Body of pancreas (tissue), 4 donors: Measurements from ENCODE around the gene TMUB1. TPM values are rescaled to one million over a fixed set of nuclear protein-coding genes. Genes with fewer than 3 reads are reported as not detected.

Experiments
- ATAC-seq: fragments of 150-250 bp; one replicate; pipeline ENCODE4 v1.9.1; 2016
- DNase-seq, 4 donors: peaks; one replicate each; pipeline ENCODE4 v3.0.0-alpha.2; 2019
- H3K27ac ChIP-seq, 4 donors: fragments of 200-600 bp; sonication (generic); 1 replicate in 3 of 4; 2 replicates in 1 of 4; pipeline versions ENCODE4 v1.5.1 to v1.6.1; 2016 to 2019; ENCODE audit warnings: mild to moderate bottlenecking in 1 of 4, mixed read lengths in 1 of 4, moderate library complexity in 1 of 4
- H3K27me3 ChIP-seq, 2 donors: fragments of 200-600 bp; sonication (generic); one replicate each; pipeline ENCODE4 v1.6.0; 2016; ENCODE audit warnings: mild to moderate bottlenecking in 1 of 2
- H3K36me3 ChIP-seq, 2 donors: fragments of 200-600 bp; sonication (generic); replicated peaks in 1 of 2; 2 replicates each; pipeline ENCODE4 v1.5.1; 2016; ENCODE audit warnings: low read depth in 2 of 2; ENCODE audit not compliant: insufficient read depth in 1 of 2
- H3K4me1 ChIP-seq: fragments of 200-600 bp; sonication (generic); one replicate; pipeline ENCODE4 v1.6.0; 2016
- H3K4me3 ChIP-seq, 2 donors: fragments of 200-600 bp; sonication (generic); 1 replicate in 1 of 2; 2 replicates in 1 of 2; pipeline ENCODE4 v1.5.1; 2016 to 2019
- H3K9me3 ChIP-seq, 3 donors: fragments of 200-600 bp; sonication (generic); 1 replicate in 2 of 3; 2 replicates in 1 of 3; pipeline ENCODE4 v1.5.1; 2016
- CTCF ChIP-seq, 7 experiments: fragments of 450-650 bp in 4 of 7; fragments of 200-600 bp in 3 of 7; sonication (generic) in 3 of 7; IDR thresholded peaks; one replicate each; pipeline ENCODE4 v1.5.1; 2016 to 2019; ENCODE audit warnings: antibody characterized with exemption in 7 of 7
- POLR2A ChIP-seq, 3 donors: fragments of 450-650 bp; IDR thresholded peaks; one replicate each; pipeline ENCODE4 v1.6.1; 2016; ENCODE audit warnings: antibody characterized with exemption in 3 of 3, mild to moderate bottlenecking in 2 of 3
- WGBS, 2 donors: methylation state at CpG; one replicate each; pipeline ENCODE4 v1.1.5; 2017; 5-methylcytosine and 5-hydroxymethylcytosine counted together
- intact Hi-C: fragments of 100-400 bp; cut with DNase I; formaldehyde crosslinking; loops from one replicate; pipeline ENCODE4 v1.15.1; 2023
- total RNA-seq, 2 donors: library from RNA; depleted of rRNA; stranded (reverse); fragments of >200 nt; gene quantifications; one replicate each; pipeline ENCODE4 v1.1.0, GENCODE V29; 2016

Gene TMUB1
- total RNA-seq, 2 donors from 2014 or later: 34.9 to 54.2 TPM

- Histone ChIP-seq H3K27ac (peak within 1 kb of the TSS; percentile 92 to 98 (median 96)), H3K9me3 (no peaks in the 10 kb centered on the region), H3K27me3 (no peaks in the 10 kb centered on the region), H3K4me3 (peak within 1 kb of the TSS; percentile 49 to 57), H3K36me3 (no peaks in the 10 kb centered on the region), H3K4me1 (peaks cover 46% of the 10 kb centered on the region)
- ATAC-seq (no peak), DNase-seq (peak in 1 of 4 donors; percentile 35)
- TF ChIP-seq CTCF (IDR thresholded peaks at IDR 0.05): no peak
- no peak for TF ChIP-seq POLR2A (IDR thresholded peaks at IDR 0.05)
- intact Hi-C loops: no loop called here
- WGBS, 2 donors: 1 to 3% methylated on average over 14 to 30 of the region's 30 CpGs
Measured at GRCh38 chr7:151057506-151057988, 25.7 kb downstream of the TMUB1 start, which contains the start of gene CDK5. CDK5 (minus strand) TSS chr7:151057897; CDS start chr7:151057848, 49 bp downstream.

GRCh38 chr7:151056666-151057505 lies 26.4 kb downstream of the TMUB1 start:
- no peaks in the 10 kb centered on the region for H3K9me3 ChIP-seq
- no peaks in the 10 kb centered on the region for H3K36me3 ChIP-seq
- ATAC-seq: no peak
- peak overlapping the region; percentile 49 to 57 for H3K4me3 ChIP-seq
- intact Hi-C loops: no loop called here
- peak in 1 of 7 experiments; percentile 11 for TF ChIP-seq CTCF (IDR thresholded peaks at IDR 0.05)
- TF ChIP-seq POLR2A (IDR thresholded peaks at IDR 0.05): no peak
- DNase-seq: peak in 3 of 4 donors; percentile 37 to 49 (median 46)
- H3K27ac ChIP-seq: no peak overlapping the region
- WGBS, 2 donors: 17 to 19% methylated on average over 25 to 29 of the region's 29 CpGs
- no peaks in the 10 kb centered on the region for H3K27me3 ChIP-seq
- H3K4me1 ChIP-seq: peaks cover 39% of the 10 kb centered on the region

- WGBS, 2 donors: 78 to 87% methylated on average over 6 of the region's 6 CpGs
- Histone ChIP-seq H3K4me1 (peaks cover 33% of the 10 kb centered on the region), H3K27me3 (no peaks in the 10 kb centered on the region), H3K9me3 (no peaks in the 10 kb centered on the region), H3K36me3 (no peaks in the 10 kb centered on the region), H3K27ac (no peak overlapping the region), H3K4me3 (no peak overlapping the region)
- intact Hi-C loops: no loop called here
- DNase-seq: no peak
- no peak for TF ChIP-seq CTCF (IDR thresholded peaks at IDR 0.05)
- no peak for TF ChIP-seq POLR2A (IDR thresholded peaks at IDR 0.05)
- no peak for ATAC-seq
Measured at GRCh38 chr7:151056283-151056665, 27.0 kb downstream of the TMUB1 start.

GRCh38 chr7:151053751-151054150 lies 29.5 kb downstream of the TMUB1 start:
- H3K36me3 ChIP-seq: no peaks in the 10 kb centered on the region
- WGBS, 2 donors: 95% methylated on average over 8 of the region's 8 CpGs
- H3K9me3 ChIP-seq: no peaks in the 10 kb centered on the region
- intact Hi-C loops: no loop called here
- DNase-seq (no peak), ATAC-seq (no peak)
- no peak overlapping the region for H3K27ac ChIP-seq
- H3K4me1 ChIP-seq: peaks cover 25% of the 10 kb centered on the region
- no peak overlapping the region for H3K4me3 ChIP-seq
- H3K27me3 ChIP-seq: no peaks in the 10 kb centered on the region
- no peak for TF ChIP-seq POLR2A (IDR thresholded peaks at IDR 0.05)
- TF ChIP-seq CTCF (IDR thresholded peaks at IDR 0.05): no peak
